ENCODE results near the gene AGBL1. TPM values are rescaled to one million over a fixed set of nuclear protein-coding genes. Genes with fewer than 3 reads are reported as not detected.

Gene AGBL1
- total and polyA plus RNA-seq, 2 experiments from 2014 or later: not detected

GRCh38 chr15:86408261-86408660 lies 328.6 kb downstream of the AGBL1 start:
- Histone ChIP-seq H3F3A (ENCODE audit: insufficient read depth) (no peaks in the 10 kb centered on the region), H3K27ac (no peak overlapping the region), H3K36me3 (ENCODE audit: low read depth) (no peaks in the 10 kb centered on the region), H3K4me2 (ENCODE audit: unreplicated experiment) (no peak overlapping the region), H3K9me3 (ENCODE audit: low read depth) (no peaks in the 10 kb centered on the region), H3K4me1 (ENCODE audit: insufficient read depth) (no peaks in the 10 kb centered on the region), H3K4me3 (no peak overlapping the region), H3K79me2 (ENCODE audit: insufficient read depth) (no peaks in the 10 kb centered on the region), H3K27me3 (replicated peaks; ENCODE audit: insufficient read depth) (no peaks in the 10 kb centered on the region), H4K20me1 (ENCODE audit: insufficient read depth) (no peaks in the 10 kb centered on the region), H2AFZ (no peak overlapping the region), H3K9ac (no peak overlapping the region), H3K9me2 (ENCODE audit: insufficient read depth) (no peaks in the 10 kb centered on the region)
- no peak for DNase-seq
- TF ChIP-seq EZH2phosphoT487 (IDR thresholded peaks at IDR 0.05; ENCODE audit: insufficient read depth, low read depth): no peak
- TF ChIP-seq EZH2 (IDR thresholded peaks at IDR 0.05; ENCODE audit: insufficient read depth, poor library complexity, severe bottlenecking): no peak
- in situ Hi-C loops (cut with MboI): no loop called here
- 16% methylated on average over 3 of the region's 3 CpGs for WGBS, 2 experiments (ENCODE audit: low coverage in 1 of 2, low lambda C conversion rate in 2 of 2, missing lambda C conversion rate in 2 of 2)

- H3K27ac ChIP-seq: no peak overlapping the region
- WGBS, 2 experiments (ENCODE audit: low coverage in 1 of 2, low lambda C conversion rate in 2 of 2, missing lambda C conversion rate in 2 of 2): 5 to 9% methylated on average over 2 of the region's 2 CpGs
- H2AFZ ChIP-seq: no peak overlapping the region
- no peaks in the 10 kb centered on the region for H3F3A ChIP-seq (ENCODE audit: insufficient read depth)
- H3K79me2 ChIP-seq (ENCODE audit: insufficient read depth): no peaks in the 10 kb centered on the region
- H3K9me2 ChIP-seq (ENCODE audit: insufficient read depth): no peaks in the 10 kb centered on the region
- no peaks in the 10 kb centered on the region for H4K20me1 ChIP-seq (ENCODE audit: insufficient read depth)
- TF ChIP-seq EZH2phosphoT487 (IDR thresholded peaks at IDR 0.05; ENCODE audit: insufficient read depth, low read depth) (no peak), EZH2 (IDR thresholded peaks at IDR 0.05; ENCODE audit: insufficient read depth, poor library complexity, severe bottlenecking) (no peak)
- no peaks in the 10 kb centered on the region for H3K36me3 ChIP-seq (ENCODE audit: low read depth)
- no peak overlapping the region for H3K4me3 ChIP-seq
- H3K4me1 ChIP-seq (ENCODE audit: insufficient read depth): no peaks in the 10 kb centered on the region
- in situ Hi-C loops (cut with MboI): no loop called here
- DNase-seq: no peak
- no peak overlapping the region for H3K4me2 ChIP-seq (ENCODE audit: unreplicated experiment)
- no peak overlapping the region for H3K9ac ChIP-seq
- no peaks in the 10 kb centered on the region for H3K9me3 ChIP-seq (ENCODE audit: low read depth)
- H3K27me3 ChIP-seq (replicated peaks; ENCODE audit: insufficient read depth): no peaks in the 10 kb centered on the region
Observed at GRCh38 chr15:86411916-86412315, 332.2 kb downstream of the AGBL1 start.

GRCh38 chr15:86413191-86413590 lies 333.5 kb downstream of the AGBL1 start:
- in situ Hi-C loops (cut with MboI): no loop called here
- DNase-seq: no peak
- no peaks in the 10 kb centered on the region for H3K4me1 ChIP-seq (ENCODE audit: insufficient read depth)

GRCh38 chr15:86425746-86426145 lies 346.1 kb downstream of the AGBL1 start:
- H3F3A ChIP-seq (ENCODE audit: insufficient read depth): no peaks in the 10 kb centered on the region
- H3K9ac ChIP-seq: no peak overlapping the region
- H4K20me1 ChIP-seq (ENCODE audit: insufficient read depth): no peaks in the 10 kb centered on the region
- no peaks in the 10 kb centered on the region for H3K9me2 ChIP-seq (ENCODE audit: insufficient read depth)
- in situ Hi-C loops (cut with MboI): no loop called here
- TF ChIP-seq EZH2 (IDR thresholded peaks at IDR 0.05; ENCODE audit: insufficient read depth, poor library complexity, severe bottlenecking) (no peak), EZH2phosphoT487 (IDR thresholded peaks at IDR 0.05; ENCODE audit: insufficient read depth, low read depth) (no peak)
- no peak overlapping the region for H3K4me3 ChIP-seq
- DNase-seq: no peak
- H3K4me2 ChIP-seq (ENCODE audit: unreplicated experiment): no peak overlapping the region
- no peaks in the 10 kb centered on the region for H3K79me2 ChIP-seq (ENCODE audit: insufficient read depth)
- H3K27me3 ChIP-seq (replicated peaks; ENCODE audit: insufficient read depth): no peaks in the 10 kb centered on the region
- H3K36me3 ChIP-seq (ENCODE audit: low read depth): no peaks in the 10 kb centered on the region
- 30 to 33% methylated on average over 3 of the region's 3 CpGs for WGBS, 2 experiments (ENCODE audit: low coverage in 1 of 2, low lambda C conversion rate in 2 of 2, missing lambda C conversion rate in 2 of 2)
- H3K4me1 ChIP-seq (ENCODE audit: insufficient read depth): no peaks in the 10 kb centered on the region
- no peak overlapping the region for H3K27ac ChIP-seq
- no peaks in the 10 kb centered on the region for H3K9me3 ChIP-seq (ENCODE audit: low read depth)
- H2AFZ ChIP-seq: no peak overlapping the region

More at GRCh38 chr15:86413191-86413590, 333.5 kb downstream of the AGBL1 start:
- H3K4me2 ChIP-seq (ENCODE audit: unreplicated experiment): no peak overlapping the region
- H3K27me3 ChIP-seq (replicated peaks; ENCODE audit: insufficient read depth): no peaks in the 10 kb centered on the region
- no peaks in the 10 kb centered on the region for H3K79me2 ChIP-seq (ENCODE audit: insufficient read depth)
- TF ChIP-seq EZH2 (IDR thresholded peaks at IDR 0.05; ENCODE audit: insufficient read depth, poor library complexity, severe bottlenecking): no peak
- TF ChIP-seq EZH2phosphoT487 (IDR thresholded peaks at IDR 0.05; ENCODE audit: insufficient read depth, low read depth): no peak
- no peaks in the 10 kb centered on the region for H3K9me3 ChIP-seq (ENCODE audit: low read depth)
- WGBS, 2 experiments (ENCODE audit: low coverage in 1 of 2, low lambda C conversion rate in 2 of 2, missing lambda C conversion rate in 2 of 2): 0 to 4% methylated on average over 1 of the region's 1 CpG
- H4K20me1 ChIP-seq (ENCODE audit: insufficient read depth): no peaks in the 10 kb centered on the region
- no peaks in the 10 kb centered on the region for H3K36me3 ChIP-seq (ENCODE audit: low read depth)
- H3K9me2 ChIP-seq (ENCODE audit: insufficient read depth): no peaks in the 10 kb centered on the region
- H3K9ac ChIP-seq: no peak overlapping the region
- H2AFZ ChIP-seq: no peak overlapping the region
- no peaks in the 10 kb centered on the region for H3F3A ChIP-seq (ENCODE audit: insufficient read depth)
- no peak overlapping the region for H3K27ac ChIP-seq
- no peak overlapping the region for H3K4me3 ChIP-seq

GRCh38 chr15:86432861-86433260 lies 353.2 kb downstream of the AGBL1 start:
- Histone ChIP-seq H3K27me3 (replicated peaks; ENCODE audit: insufficient read depth) (no peaks in the 10 kb centered on the region), H3K9me2 (ENCODE audit: insufficient read depth) (no peaks in the 10 kb centered on the region), H3K79me2 (ENCODE audit: insufficient read depth) (no peaks in the 10 kb centered on the region), H3K9ac (no peak overlapping the region), H2AFZ (no peak overlapping the region), H3K27ac (no peak overlapping the region), H3K36me3 (ENCODE audit: low read depth) (no peaks in the 10 kb centered on the region), H3K4me3 (no peak overlapping the region), H4K20me1 (ENCODE audit: insufficient read depth) (no peaks in the 10 kb centered on the region), H3K4me1 (ENCODE audit: insufficient read depth) (no peaks in the 10 kb centered on the region), H3K4me2 (ENCODE audit: unreplicated experiment) (no peak overlapping the region), H3K9me3 (ENCODE audit: low read depth) (no peaks in the 10 kb centered on the region), H3F3A (ENCODE audit: insufficient read depth) (no peaks in the 10 kb centered on the region)
- in situ Hi-C loops (cut with MboI): no loop called here
- DNase-seq: no peak
- TF ChIP-seq EZH2 (IDR thresholded peaks at IDR 0.05; ENCODE audit: insufficient read depth, poor library complexity, severe bottlenecking) (no peak), EZH2phosphoT487 (IDR thresholded peaks at IDR 0.05; ENCODE audit: insufficient read depth, low read depth) (no peak)
- 24 to 45% methylated on average over 2 of the region's 2 CpGs for WGBS, 2 experiments (ENCODE audit: low coverage in 1 of 2, low lambda C conversion rate in 2 of 2, missing lambda C conversion rate in 2 of 2)

Data from GM23248 (cell line).